HepG2 (cell line): ENCODE measurements around the gene EBF4. TPM values are rescaled to one million over a fixed set of nuclear protein-coding genes. Genes with fewer than 3 reads are reported as not detected.
A peak's percentile ranks its signal among the peaks of the same experiment; 100 is the strongest.

Source experiments
- ATAC-seq: fragments of 200-7000 bp; cut with Tn5 transposase; 3 replicates; pipeline ENCODE4 v1.9.1; 2020; ENCODE audit warnings: mild to moderate bottlenecking, moderate library complexity
- BruUV-seq: library from RNA; stranded (reverse); fragments of 400-500 nt; replicated peaks from 2 replicates; lab custom pipeline; 2021; lab: Mats Ljungman, UMichigan
- CTCF ChIA-PET: fragments of 300-600 bp; formaldehyde crosslinking; extraction: SDS; loops from one replicate; lab custom pipeline; 2021; ENCODE audit warnings: low total read pairs, inconsistent platforms, low intra/inter-chr PET ratio; lab: Yijun Ruan, JAX
- POLR2A ChIA-PET: fragments of 350-600 bp; sonication (Branson Sonifier 250); formaldehyde crosslinking; loops from one replicate; lab custom pipeline; 2020; ENCODE audit warnings: antibody characterized with exemption, inconsistent platforms; lab: Yijun Ruan, JAX
- DNase-seq: peaks from one replicate; pipeline ENCODE4 v3.0.0-alpha.2; 2015; ENCODE audit warnings: low spot score
- FAIRE-seq: peaks from 3 replicates; lab custom pipeline; 2011; peaks lifted over from hg19 to GRCh38; lab: Jason Lieb, UNC
- H2AFZ ChIP-seq: one replicate; pipeline ENCODE4 v1.6.1; 2011; ENCODE audit warnings: low read length, inconsistent platforms
- H3K27ac ChIP-seq: fragments of 300-600 bp; 3 replicates; pipeline ENCODE4 v1.8.0; 2011; ENCODE audit warnings: mixed run types, mild to moderate bottlenecking, mixed read lengths, low read length, inconsistent platforms; ENCODE audit not compliant: insufficient read depth; ENCODE audit errors: extremely low read length
- H3K27me3 ChIP-seq, 2 experiments: fragments of 200-600 bp in 1 of 2; 2 replicates in 1 of 2; 3 replicates in 1 of 2; pipeline versions ENCODE4 v1.6.0 to v1.8.0; 2011; ENCODE audit warnings: low read length in 2 of 2, mild to moderate bottlenecking in 2 of 2, moderate library complexity in 2 of 2, inconsistent platforms in 1 of 2; ENCODE audit not compliant: insufficient read depth in 2 of 2, control insufficient read depth in 1 of 2
- H3K36me3 ChIP-seq, 2 experiments: fragments of 200-600 bp in 1 of 2; replicated peaks in 1 of 2; 2 replicates in 1 of 2; 3 replicates in 1 of 2; pipeline versions ENCODE4 v1.5.1 to v1.8.0; 2011; ENCODE audit warnings: low read length in 2 of 2, inconsistent platforms in 1 of 2; ENCODE audit not compliant: insufficient read depth in 2 of 2, control insufficient read depth in 1 of 2
- H3K4me1 ChIP-seq: 2 replicates; pipeline ENCODE4 v1.5.1; 2012; ENCODE audit warnings: low read length, inconsistent platforms; ENCODE audit not compliant: insufficient read depth
- H3K4me2 ChIP-seq: 2 replicates; pipeline ENCODE4 v1.6.0; 2011; ENCODE audit warnings: low read depth, low read length, inconsistent platforms
- H3K4me3 ChIP-seq, 3 experiments: fragments of 200-600 bp in 1 of 3; sonication (generic), shearing (Covaris generic) in 1 of 3; replicated peaks in 1 of 3; 2 replicates each; pipeline ENCODE4 v1.5.1; 2011 to 2016; ENCODE audit warnings: low read length in 3 of 3, inconsistent platforms in 2 of 3, low read depth in 2 of 3, mild to moderate bottlenecking in 2 of 3, control low read depth in 1 of 3, mixed read lengths in 1 of 3; ENCODE audit not compliant: insufficient read depth in 1 of 3
- H3K79me2 ChIP-seq: one replicate; pipeline ENCODE4 v1.6.1; 2011; ENCODE audit warnings: low read length, inconsistent platforms; ENCODE audit not compliant: insufficient read depth
- H3K9ac ChIP-seq: 2 replicates; pipeline ENCODE4 v1.6.0; 2011; ENCODE audit warnings: mild to moderate bottlenecking, low read depth, low read length, inconsistent platforms; ENCODE audit not compliant: insufficient read depth
- H3K9me3 ChIP-seq: 2 replicates; pipeline ENCODE4 v1.5.1; 2012; ENCODE audit warnings: mild to moderate bottlenecking, low read length
- H4K20me1 ChIP-seq: 2 replicates; pipeline ENCODE4 v1.6.0; 2011; ENCODE audit warnings: inconsistent platforms, mild to moderate bottlenecking, low read length, moderate library complexity; ENCODE audit not compliant: insufficient read depth
- CBX1 ChIP-seq: IDR thresholded peaks from one replicate; pipeline ENCODE4 v1.6.1; 2016; ENCODE audit warnings: antibody characterized with exemption, low read depth
- EZH2 ChIP-seq: conservative IDR thresholded peaks from 2 replicates; pipeline ENCODE4 v1.6.1; 2012; ENCODE audit warnings: mild to moderate bottlenecking, low read depth, low read length, moderate library complexity
- FIP1L1 ChIP-seq: fragments of 200-400 bp; formaldehyde crosslinking; IDR thresholded peaks from 2 replicates; pipeline ENCODE4 v1.6.1; 2018; ENCODE audit warnings: low read depth, mild to moderate bottlenecking, low read length, moderate library complexity, borderline replicate concordance; ENCODE audit not compliant: insufficient read depth
- HNRNPK ChIP-seq: fragments of 200-400 bp; formaldehyde crosslinking; IDR thresholded peaks from 2 replicates; pipeline ENCODE4 v1.6.1; 2018; ENCODE audit warnings: low read length, low read depth, moderate library complexity, mild to moderate bottlenecking; ENCODE audit not compliant: poor library complexity, severe bottlenecking
- MYC ChIP-seq: sonication (generic); formaldehyde crosslinking; IDR thresholded peaks from 2 replicates; pipeline ENCODE4 v1.9.0; 2021; ENCODE audit warnings: missing genetic modification reagents, borderline replicate concordance
- MYPOP ChIP-seq: sonication (generic); formaldehyde crosslinking; IDR thresholded peaks from 2 replicates; pipeline ENCODE4 v1.8.1; 2023; ENCODE audit warnings: mild to moderate bottlenecking, moderate library complexity, missing genetic modification reagents
- POGZ ChIP-seq: sonication (generic); formaldehyde crosslinking; IDR thresholded peaks from 2 replicates; pipeline ENCODE4 v1.4.0; 2020; ENCODE audit warnings: mild to moderate bottlenecking, missing genetic modification reagents
- ZFP41 ChIP-seq: sonication (generic); formaldehyde crosslinking; IDR thresholded peaks from 2 replicates; pipeline ENCODE4 v1.4.0; 2020; ENCODE audit warnings: mild to moderate bottlenecking, missing genetic modification reagents, borderline replicate concordance
- ZNF235 ChIP-seq: sonication (generic); formaldehyde crosslinking; IDR thresholded peaks from 2 replicates; pipeline ENCODE4 v1.8.1; 2023; ENCODE audit warnings: mild to moderate bottlenecking, missing genetic modification reagents, borderline replicate concordance
- ZNF768 ChIP-seq: sonication (generic); formaldehyde crosslinking; IDR thresholded peaks from 2 replicates; pipeline ENCODE4 v1.4.0; 2020; ENCODE audit warnings: missing genetic modification reagents
- ZNF777 ChIP-seq: sonication (generic); formaldehyde crosslinking; IDR thresholded peaks from 2 replicates; pipeline ENCODE4 v1.4.0; 2020; ENCODE audit warnings: missing genetic modification reagents
- WGBS: methylation state at CpG from one replicate; pipeline ENCODE4 v1.1.6; 2017; ENCODE audit warnings: low lambda C conversion rate; 5-methylcytosine and 5-hydroxymethylcytosine counted together
- in situ Hi-C: cut with HindIII; loops from 2 replicates; pipeline ENCODE4 v1.10.0; 2017; ENCODE audit warnings: low pct_unique_long_range_greater_than_20kb; ENCODE audit not compliant: extremely low pct_ligation_motif_present
- intact Hi-C: fragments of 100-400 bp; cut with micrococcal nuclease; formaldehyde crosslinking; loops from one replicate; pipeline ENCODE4 v1.10.0; 2022; ENCODE audit not compliant: unreplicated experiment
- polyA plus RNA-seq, 8 experiments: library from polyadenylated mRNA; depleted of rRNA in 3 of 8; stranded (reverse) in 7 of 8; unstranded in 1 of 8; fragments of >200 nt; fragmentation: Illumina TruSeq in 4 of 8; extraction: Trizol in 4 of 8; gene quantifications; 2 replicates each; pipeline versions ENCODE4 v1.2.1 to v1.2.3, GENCODE V29; 2011 to 2016; ENCODE audit warnings: low read depth in 4 of 8, missing spikeins in 1 of 8, mixed read lengths in 1 of 8; ENCODE audit not compliant: insufficient read depth in 1 of 8
- total RNA-seq, 5 experiments: library from RNA; depleted of rRNA; stranded (reverse); fragments of >200 nt; fragmentation: Illumina TruSeq; extraction: Trizol; gene quantifications; 2 replicates each; pipeline ENCODE4 v1.2.3, GENCODE V29; 2016; ENCODE audit warnings: low read depth in 1 of 5

The EBF4 gene
- total and polyA plus RNA-seq, 2 of the 13 experiments (the other 11 are each of a cell fraction or from before 2014, with no cell fraction given), result 0.84 to 2.2 TPM

- Histone ChIP-seq H3K4me2 (peak within 1 kb of the TSS; percentile 64), H3K27me3 (peaks cover 15 to 81% of the 10 kb centered on the region in 2 experiments), H3K79me2 (no peaks in the 10 kb centered on the region), H2AFZ (no peak within 1 kb of the TSS), H3K36me3 (no peaks in the 10 kb centered on the region), H3K4me1 (peaks cover 10% of the 10 kb centered on the region), H3K9me3 (no peaks in the 10 kb centered on the region), H3K27ac (no peak within 1 kb of the TSS), H4K20me1 (no peaks in the 10 kb centered on the region), H3K4me3 (peak within 1 kb of the TSS; percentile 20 to 55 (median 27); a peak in 4 of 6 replicates), H3K9ac (no peak within 1 kb of the TSS)
- in situ Hi-C loops, result no loop called here
- no TSS peak for BruUV-seq
- ChIA-PET POLR2A (no interaction called here), CTCF (no interaction called here)
- WGBS, result 16% methylated on average over 29 of the region's 52 CpGs
- DNase-seq (peak; percentile 46), ATAC-seq (peak; percentile 71), FAIRE-seq (peak; percentile 71)
- intact Hi-C loops, result no loop called here
- TF ChIP-seq POGZ (CRISPR knock-in tag), result no peak
- TF ChIP-seq MYC, result 0 out of 2 replicates have a peak, but pooled peaks have one; percentile 3
- peak; percentile 56; the same call in 1 of the 2 replicates for TF ChIP-seq ZNF777
- no peak for TF ChIP-seq ZNF235 (CRISPR knock-in tag)
- TF ChIP-seq HNRNPK, result peak; percentile 13
- TF ChIP-seq CBX1, result no peak
- TF ChIP-seq ZNF768, result 0 out of 2 replicates have a peak, but pooled peaks have one; percentile 17
- TF ChIP-seq ZFP41, result no peak
Measured at GRCh38 chr20:2800521-2801285, 108.1 kb downstream of the EBF4 start, which contains the start of gene CPXM1. TSS of gene CPXM1 (minus strand) at chr20:2800627. CDS start at chr20:2800572, 55 bp downstream.

- intact Hi-C loops (no loop called here), in situ Hi-C loops (no loop called here)
- no peak for TF ChIP-seq FIP1L1
- TF ChIP-seq EZH2, result peak; percentile 97; the same call in 1 of the 2 replicates
- TF ChIP-seq MYPOP (CRISPR knock-in tag), result no peak
- H3K9me3 ChIP-seq, result no peaks in the 10 kb centered on the region
- POLR2A ChIA-PET, result no interaction called here
- 19% methylated on average over 13 of the region's 13 CpGs for WGBS
- no peaks in the 10 kb centered on the region for H3K36me3 ChIP-seq
- H3K4me3 ChIP-seq, result 0 out of 6 replicates have a peak overlapping the region, but pooled peaks of 1 of the 3 experiments have one; percentile 55
- H4K20me1 ChIP-seq, result no peaks in the 10 kb centered on the region
- peak overlapping the region; percentile 64 for H3K4me2 ChIP-seq
- ATAC-seq (no peak), DNase-seq (no peak), FAIRE-seq (no peak)
- CTCF ChIA-PET, result no interaction called here
- H3K79me2 ChIP-seq, result no peaks in the 10 kb centered on the region
- no peak overlapping the region for H3K9ac ChIP-seq
- peaks cover 15% of the 10 kb centered on the region for H3K4me1 ChIP-seq
- no peak overlapping the region for H2AFZ ChIP-seq
- peaks cover 15 to 81% of the 10 kb centered on the region in 2 experiments for H3K27me3 ChIP-seq
- no TSS peak for BruUV-seq
- no peak overlapping the region for H3K27ac ChIP-seq
Measured at GRCh38 chr20:2801286-2801728, 108.7 kb downstream of the EBF4 start.
